Tibial artery (tissue), 4 donors: ENCODE data around the gene GRIK2.

Experiments used
- DNase-seq, 2 donors: peaks; one replicate each; pipeline ENCODE4 v3.0.0-alpha.2; 2019
- H3K27ac ChIP-seq, 2 donors: fragments of 200-600 bp; sonication (generic) in 1 of 2; 1 replicate in 1 of 2; 2 replicates in 1 of 2; pipeline ENCODE4 v1.5.1; 2018 to 2019; ENCODE audit warnings: mild to moderate bottlenecking in 1 of 2
- H3K27me3 ChIP-seq, 2 donors: fragments of 200-600 bp; sonication (generic) in 1 of 2; one replicate each; pipeline versions ENCODE4 v1.5.1 to v1.6.0; 2016 to 2019
- H3K36me3 ChIP-seq, 3 donors: fragments of 200-600 bp; sonication (generic) in 2 of 3; one replicate each; pipeline ENCODE4 v1.5.1; 2016 to 2019; ENCODE audit warnings: mild to moderate bottlenecking in 2 of 3
- H3K4me1 ChIP-seq, 4 donors: fragments of 200-600 bp; sonication (generic) in 2 of 4; 1 replicate in 3 of 4; 2 replicates in 1 of 4; pipeline ENCODE4 v1.5.1; 2016 to 2019
- H3K4me3 ChIP-seq, 2 donors: fragments of 200-600 bp; sonication (generic) in 1 of 2; 1 replicate in 1 of 2; 2 replicates in 1 of 2; pipeline ENCODE4 v1.5.1; 2018 to 2019; ENCODE audit warnings: mild to moderate bottlenecking in 2 of 2
- H3K9me3 ChIP-seq, 3 donors: fragments of 200-600 bp; sonication (generic) in 1 of 3; one replicate each; pipeline ENCODE4 v1.5.1; 2016 to 2019
- intact Hi-C: fragments of 100-400 bp; cut with DNase I; formaldehyde crosslinking; loops from one replicate; pipeline ENCODE4 v1.15.0; 2023; ENCODE audit warnings: low total_unique reads
- TF ChIP-seq, protein P1 (sequence below), 2 experiments: fragments of 200-600 bp in 1 of 2; fragments of 450-650 bp in 1 of 2; IDR thresholded peaks; one replicate each; pipeline ENCODE4 v1.5.1; 2017 to 2019; ENCODE audit warnings: antibody characterized with exemption in 2 of 2, mild to moderate bottlenecking in 1 of 2, moderate library complexity in 1 of 2

GRIK2 gene

GRCh38 chr6:101733899-101734298 lies 340.4 kb downstream of the GRIK2 start:
- no peak overlapping the region for H3K4me3 ChIP-seq
- intact Hi-C loops, result no loop called here
- no peaks in the 10 kb centered on the region for H3K36me3 ChIP-seq
- H3K9me3 ChIP-seq, result no peaks in the 10 kb centered on the region
- H3K27ac ChIP-seq, result no peak overlapping the region
- no peaks in the 10 kb centered on the region for H3K27me3 ChIP-seq
- DNase-seq, result no peak
- TF ChIP-seq, protein P1, sequence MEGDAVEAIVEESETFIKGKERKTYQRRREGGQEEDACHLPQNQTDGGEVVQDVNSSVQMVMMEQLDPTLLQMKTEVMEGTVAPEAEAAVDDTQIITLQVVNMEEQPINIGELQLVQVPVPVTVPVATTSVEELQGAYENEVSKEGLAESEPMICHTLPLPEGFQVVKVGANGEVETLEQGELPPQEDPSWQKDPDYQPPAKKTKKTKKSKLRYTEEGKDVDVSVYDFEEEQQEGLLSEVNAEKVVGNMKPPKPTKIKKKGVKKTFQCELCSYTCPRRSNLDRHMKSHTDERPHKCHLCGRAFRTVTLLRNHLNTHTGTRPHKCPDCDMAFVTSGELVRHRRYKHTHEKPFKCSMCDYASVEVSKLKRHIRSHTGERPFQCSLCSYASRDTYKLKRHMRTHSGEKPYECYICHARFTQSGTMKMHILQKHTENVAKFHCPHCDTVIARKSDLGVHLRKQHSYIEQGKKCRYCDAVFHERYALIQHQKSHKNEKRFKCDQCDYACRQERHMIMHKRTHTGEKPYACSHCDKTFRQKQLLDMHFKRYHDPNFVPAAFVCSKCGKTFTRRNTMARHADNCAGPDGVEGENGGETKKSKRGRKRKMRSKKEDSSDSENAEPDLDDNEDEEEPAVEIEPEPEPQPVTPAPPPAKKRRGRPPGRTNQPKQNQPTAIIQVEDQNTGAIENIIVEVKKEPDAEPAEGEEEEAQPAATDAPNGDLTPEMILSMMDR (IDR thresholded peaks at IDR 0.05), result no peak
- H3K4me1 ChIP-seq, result no peaks in the 10 kb centered on the region

DNA sequence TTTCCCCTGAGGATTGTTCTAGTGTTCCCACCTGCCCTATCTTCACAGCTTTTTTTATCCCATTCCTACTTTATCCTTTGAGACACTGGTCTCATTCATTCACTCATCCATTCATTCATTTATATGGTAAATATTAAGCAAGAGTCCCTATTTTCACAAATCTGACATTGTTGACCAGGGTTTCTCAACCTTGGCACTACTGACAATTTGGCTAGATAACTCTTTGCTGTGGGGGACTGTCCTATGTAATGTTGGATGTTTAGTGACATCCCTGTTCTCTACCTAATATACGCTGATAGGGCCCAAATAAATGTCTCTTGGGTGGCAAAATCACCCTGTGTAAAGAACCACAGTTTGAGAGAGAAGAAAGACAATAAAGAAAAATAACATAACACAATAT lies 345.0 kb downstream of the GRIK2 start:
- Histone ChIP-seq H3K36me3 (no peaks in the 10 kb centered on the region), H3K9me3 (no peaks in the 10 kb centered on the region), H3K27ac (no peak overlapping the region), H3K27me3 (no peaks in the 10 kb centered on the region), H3K4me3 (no peak overlapping the region), H3K4me1 (no peaks in the 10 kb centered on the region)
- DNase-seq, result no peak
- intact Hi-C loops, result no loop called here
- TF ChIP-seq, protein P1 (IDR thresholded peaks at IDR 0.05), result no peak

- Histone ChIP-seq H3K36me3 (no peaks in the 10 kb centered on the region), H3K27ac (no peak overlapping the region), H3K4me3 (no peak overlapping the region), H3K27me3 (no peaks in the 10 kb centered on the region), H3K9me3 (no peaks in the 10 kb centered on the region), H3K4me1 (no peaks in the 10 kb centered on the region)
- no peak for DNase-seq
- intact Hi-C loops, result no loop called here
- TF ChIP-seq, protein P1 (IDR thresholded peaks at IDR 0.05), result no peak
Observed at GRCh38 chr6:101740631-101741030, 347.1 kb downstream of the GRIK2 start.

- H3K27me3 ChIP-seq, result no peaks in the 10 kb centered on the region
- TF ChIP-seq, protein P1 (IDR thresholded peaks at IDR 0.05), result no peak
- no peak overlapping the region for H3K27ac ChIP-seq
- intact Hi-C loops, result no loop called here
- no peak for DNase-seq
- no peaks in the 10 kb centered on the region for H3K4me1 ChIP-seq
- no peaks in the 10 kb centered on the region for H3K36me3 ChIP-seq
- H3K4me3 ChIP-seq, result no peak overlapping the region
- H3K9me3 ChIP-seq, result no peaks in the 10 kb centered on the region
Observed at GRCh38 chr6:101741474-101742171, 348.1 kb downstream of the GRIK2 start.

DNA sequence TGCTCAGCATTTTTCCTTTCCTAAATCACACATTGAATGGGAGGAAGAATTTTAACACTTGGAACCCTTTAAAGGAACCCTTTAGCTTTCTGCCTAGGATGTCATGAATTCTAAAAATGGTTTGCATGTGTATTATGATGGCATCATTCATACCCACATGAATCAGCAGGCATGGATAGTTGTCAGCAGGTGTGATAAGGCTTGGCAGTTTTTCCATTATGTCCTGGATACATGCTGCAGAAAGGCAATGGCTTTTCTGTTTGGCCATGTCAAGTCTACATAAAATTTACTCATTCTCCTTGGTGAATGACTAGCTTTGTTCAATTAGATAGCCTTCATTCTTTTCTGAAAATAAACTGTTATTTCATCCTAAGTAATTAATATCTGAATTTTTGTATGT lies 353.7 kb downstream of the GRIK2 start:
- H3K27me3 ChIP-seq, result no peaks in the 10 kb centered on the region
- no peak overlapping the region for H3K4me3 ChIP-seq
- no peak for DNase-seq
- TF ChIP-seq, protein P1 (IDR thresholded peaks at IDR 0.05), result no peak
- H3K9me3 ChIP-seq, result no peaks in the 10 kb centered on the region
- H3K27ac ChIP-seq, result no peak overlapping the region
- H3K36me3 ChIP-seq, result no peaks in the 10 kb centered on the region
- intact Hi-C loops, result no loop called here
- no peaks in the 10 kb centered on the region for H3K4me1 ChIP-seq

- H3K27me3 ChIP-seq, result no peaks in the 10 kb centered on the region
- H3K36me3 ChIP-seq, result no peaks in the 10 kb centered on the region
- DNase-seq, result no peak
- H3K4me1 ChIP-seq, result no peaks in the 10 kb centered on the region
- no peak overlapping the region for H3K27ac ChIP-seq
- no peak overlapping the region for H3K4me3 ChIP-seq
- intact Hi-C loops, result no loop called here
- no peaks in the 10 kb centered on the region for H3K9me3 ChIP-seq
- TF ChIP-seq, protein P1 (IDR thresholded peaks at IDR 0.05), result no peak
Observed at GRCh38 chr6:101747716-101748115, 354.2 kb downstream of the GRIK2 start.
